K562 (cell line): ENCODE measurements around the gene RNF168. TPM values are rescaled to one million over a fixed set of nuclear protein-coding genes. Genes with fewer than 3 reads are reported as not detected.
"Not testable (repeated sequence)": the region's sequence is repeated elsewhere in the genome, so short reads cannot be mapped to it uniquely, and the experiment has no call there.

ENCODE experiments used
- ATAC-seq: fragments of 200-7000 bp; cut with Tn5 transposase; 3 replicates; pipeline ENCODE4 v1.9.1; 2020; ENCODE audit warnings: moderate library complexity
- BruUV-seq: library from RNA; stranded (reverse); fragments of 400-500 nt; replicated peaks from 2 replicates; lab custom pipeline; 2021; lab: Mats Ljungman, UMichigan
- CTCF ChIA-PET: fragments of 300-600 bp; formaldehyde crosslinking; extraction: SDS; loops from one replicate; lab custom pipeline; 2021; ENCODE audit warnings: low intra/inter-chr PET ratio; lab: Yijun Ruan, JAX
- POLR2A ChIA-PET: fragments of 300-600, 350-650 bp; sonication (Branson Sonifier 250); formaldehyde crosslinking; extraction: SDS; loops from one replicate; lab custom pipeline; 2021; ENCODE audit warnings: antibody characterized with exemption, inconsistent platforms; lab: Yijun Ruan, JAX
- DNase-seq, 4 experiments: peaks; one replicate each; pipeline versions ENCODE4 v3.0.0 to v3.0.0-alpha.2; 2011 to 2018; ENCODE audit warnings: low spot score in 3 of 4, mixed read lengths in 3 of 4; ENCODE audit errors: extremely low read depth in 1 of 4
- FAIRE-seq: peaks from 2 replicates; lab custom pipeline; 2011; peaks lifted over from hg19 to GRCh38; lab: Jason Lieb, UNC
- H2AFZ ChIP-seq: 2 replicates; pipeline ENCODE4 v1.6.0; 2011; ENCODE audit warnings: low read depth, low read length, control low read depth, inconsistent platforms
- H3K27ac ChIP-seq: fragments of 200-600 bp; 3 replicates; pipeline ENCODE4 v1.8.0; 2011; ENCODE audit warnings: low read depth, mild to moderate bottlenecking, control low read depth, inconsistent platforms, low read length, moderate library complexity, mixed read lengths; ENCODE audit errors: extremely low read depth
- H3K27me3 ChIP-seq, 2 experiments: fragments of 300-600 bp in 1 of 2; 2 replicates in 1 of 2; 3 replicates in 1 of 2; pipeline versions ENCODE4 v1.6.0 to v1.8.0; 2011; ENCODE audit warnings: inconsistent platforms in 2 of 2, low read length in 2 of 2, mild to moderate bottlenecking in 1 of 2, mixed read lengths in 1 of 2, moderate library complexity in 1 of 2; ENCODE audit not compliant: control insufficient read depth in 2 of 2, insufficient read depth in 2 of 2
- H3K36me3 ChIP-seq: fragments of 300-600 bp; 3 replicates; pipeline ENCODE4 v1.8.0; 2011; ENCODE audit warnings: mild to moderate bottlenecking, low read length, inconsistent platforms; ENCODE audit not compliant: control insufficient read depth, insufficient read depth
- H3K4me1 ChIP-seq, 2 experiments: fragments of 200-600 bp in 1 of 2; replicated peaks in 1 of 2; 2 replicates in 1 of 2; 3 replicates in 1 of 2; pipeline versions ENCODE4 v1.5.1 to v1.8.0; 2011; ENCODE audit warnings: inconsistent platforms in 2 of 2, low read length in 2 of 2, mild to moderate bottlenecking in 1 of 2, mixed read lengths in 1 of 2, moderate library complexity in 1 of 2; ENCODE audit not compliant: control insufficient read depth in 2 of 2, insufficient read depth in 2 of 2
- H3K4me2 ChIP-seq: 2 replicates; pipeline ENCODE4 v1.6.1; 2011; ENCODE audit warnings: low read length, control low read depth, inconsistent platforms, mixed read lengths; ENCODE audit not compliant: insufficient read depth
- H3K4me3 ChIP-seq: fragments of 200-600 bp; sonication (generic), shearing (Covaris generic); 2 replicates; pipeline ENCODE4 v1.5.1; 2016; ENCODE audit warnings: control low read depth, inconsistent platforms
- H3K79me2 ChIP-seq: fragments of 200-600 bp; 3 replicates; pipeline ENCODE4 v1.8.0; 2011; ENCODE audit warnings: low read length, inconsistent platforms; ENCODE audit not compliant: control insufficient read depth, insufficient read depth
- H3K9ac ChIP-seq, 2 experiments: 2 replicates each; pipeline versions ENCODE4 v1.6.0 to v1.6.1; 2011; ENCODE audit warnings: low read depth in 2 of 2, low read length in 2 of 2, control low read depth in 1 of 2, inconsistent platforms in 1 of 2, mild to moderate bottlenecking in 1 of 2, mixed read lengths in 1 of 2; ENCODE audit not compliant: insufficient read depth in 1 of 2
- H3K9me1 ChIP-seq: one replicate; pipeline ENCODE4 v1.6.0; 2011; ENCODE audit warnings: inconsistent platforms, mild to moderate bottlenecking, low read length, moderate library complexity; ENCODE audit not compliant: control insufficient read depth, insufficient read depth
- H3K9me3 ChIP-seq: replicated peaks from 2 replicates; pipeline ENCODE4 v1.5.1; 2011; ENCODE audit warnings: low read depth, low read length, inconsistent platforms; ENCODE audit not compliant: control insufficient read depth, insufficient read depth
- H4K20me1 ChIP-seq: replicated peaks from 2 replicates; pipeline ENCODE4 v1.6.1; 2011; ENCODE audit warnings: low read length, inconsistent platforms, mixed read lengths; ENCODE audit not compliant: control insufficient read depth, insufficient read depth
- STAG1 ChIP-seq: sonication (generic); formaldehyde crosslinking; IDR thresholded peaks from 2 replicates; pipeline ENCODE4 v1.5.0; 2020; ENCODE audit warnings: missing genetic modification reagents, borderline replicate concordance
- ZNF134 ChIP-seq: fragments of 250-450 bp; sonication (Bioruptor Pico); conservative IDR thresholded peaks from 2 replicates; pipeline ENCODE4 v1.4.0; 2020
- WGBS: fragments of 100-300 bp; shearing (Covaris generic); methylation state at CpG from one replicate; pipeline ENCODE4 v1.1.6; 2016; ENCODE audit warnings: low coverage, mixed read lengths; ENCODE audit not compliant: insufficient coverage; ENCODE audit errors: missing lambda C conversion rate; 5-methylcytosine and 5-hydroxymethylcytosine counted together
- in situ Hi-C: fragments of 300-500 bp; cut with MboI; formaldehyde crosslinking; loops from 4 replicates; pipeline ENCODE4 v1.15.0; 2018; ENCODE audit warnings: inconsistent platforms, mixed read lengths
- intact Hi-C: fragments of 100-400 bp; cut with micrococcal nuclease; formaldehyde crosslinking; loops from 2 replicates; pipeline ENCODE4 v1.14.2; 2022
- polyA plus RNA-seq, 8 experiments: library from polyadenylated mRNA; depleted of rRNA in 4 of 8; stranded (reverse) in 5 of 8; unstranded in 3 of 8; fragments of >200 nt; fragmentation: Nextera tagmentation in 2 of 8; fragmentation: Illumina TruSeq in 1 of 8; extraction: Ambion mirVana in 2 of 8; extraction: Trizol in 1 of 8; gene quantifications; 2 replicates each; pipeline versions ENCODE4 v1.2.1 to v1.2.3, GENCODE V29; 2011 to 2014; ENCODE audit warnings: inconsistent platforms in 1 of 8, missing spikeins in 1 of 8
- total RNA-seq, 7 experiments: library from RNA; depleted of rRNA in 6 of 7; stranded (reverse); fragments of >200 nt in 6 of 7; fragmentation: Illumina TruSeq in 2 of 7; extraction: Trizol in 2 of 7; gene quantifications; 2 replicates each; pipeline versions ENCODE4 v1.2.1 to v1.2.3, GENCODE V29; 2011 to 2021; ENCODE audit warnings: low replicate concordance in 1 of 7
- TF ChIP-seq, protein P1 (sequence below), 2 experiments: IDR thresholded peaks in 1 of 2; conservative IDR thresholded peaks in 1 of 2; 2 replicates each; pipeline ENCODE4 v1.6.1; 2016; ENCODE audit warnings: low read depth in 2 of 2, mild to moderate bottlenecking in 1 of 2, missing compliant biosample characterization in 1 of 2, missing genetic modification characterization in 1 of 2, moderate library complexity in 1 of 2

RNF168 gene
- total and polyA plus RNA-seq, 9 of the 15 experiments (the other 6 are each of a cell fraction or from before 2014, with no cell fraction given) = 6.0 to 32.1 (median 16.6) TPM

DNA sequence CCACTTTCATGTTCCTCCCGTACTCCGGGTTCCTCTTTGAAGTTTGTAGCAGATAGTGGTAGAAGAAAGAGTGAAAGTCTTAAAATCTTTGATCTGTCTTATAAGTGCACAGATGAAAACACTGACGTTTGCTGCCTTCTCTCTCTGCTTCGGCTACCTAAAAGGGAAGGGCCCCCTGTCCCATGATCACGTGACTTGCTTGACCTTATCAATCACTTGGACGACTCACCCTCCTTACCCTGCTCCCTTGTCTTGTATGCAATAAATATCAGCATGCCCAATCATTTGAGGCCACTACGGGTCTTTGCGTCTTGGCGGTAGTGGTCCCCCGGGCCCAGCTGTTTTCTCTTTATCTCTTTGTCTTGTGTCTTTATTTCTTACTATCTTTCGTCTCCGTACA, 17.7 kb upstream of the RNF168 start (continued):
- TF ChIP-seq, protein P1, sequence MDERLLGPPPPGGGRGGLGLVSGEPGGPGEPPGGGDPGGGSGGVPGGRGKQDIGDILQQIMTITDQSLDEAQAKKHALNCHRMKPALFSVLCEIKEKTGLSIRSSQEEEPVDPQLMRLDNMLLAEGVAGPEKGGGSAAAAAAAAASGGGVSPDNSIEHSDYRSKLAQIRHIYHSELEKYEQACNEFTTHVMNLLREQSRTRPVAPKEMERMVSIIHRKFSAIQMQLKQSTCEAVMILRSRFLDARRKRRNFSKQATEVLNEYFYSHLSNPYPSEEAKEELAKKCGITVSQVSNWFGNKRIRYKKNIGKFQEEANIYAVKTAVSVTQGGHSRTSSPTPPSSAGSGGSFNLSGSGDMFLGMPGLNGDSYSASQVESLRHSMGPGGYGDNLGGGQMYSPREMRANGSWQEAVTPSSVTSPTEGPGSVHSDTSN (CRISPR knock-in tag; IDR thresholded peaks at IDR 0.05; ENCODE audit: low read depth) = not testable (repeated sequence)
- TF ChIP-seq, protein P1 (tag; conservative IDR thresholded peaks at IDR 0.05; ENCODE audit: low read depth) = 0 out of 2 replicates have a peak, but pooled peaks have one; percentile 38

DNA sequence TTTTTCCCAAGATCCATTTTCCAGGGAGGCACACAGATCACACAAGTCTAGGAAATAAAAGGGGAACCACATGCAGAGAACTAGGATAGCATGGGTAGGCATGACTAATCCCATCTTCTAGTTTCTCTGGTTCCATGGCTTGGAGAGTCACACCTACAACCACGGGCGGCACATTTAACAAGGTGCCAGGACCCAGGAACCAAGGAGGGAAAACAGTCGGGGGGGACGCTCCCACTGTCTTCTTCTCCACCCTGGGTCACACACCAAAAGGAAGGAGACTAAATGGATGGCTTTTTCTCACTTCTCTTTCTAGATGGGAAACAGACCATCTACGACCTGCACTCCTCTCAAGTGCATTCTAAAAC, 16.1 kb upstream of the RNF168 start:
- Histone ChIP-seq H4K20me1 (no peaks in the 10 kb centered on the region), H3K9ac (peak overlapping the region in 1 of 2 experiments; percentile 22; a peak in 1 of 4 replicates), H3K36me3 (no peaks in the 10 kb centered on the region), H3K79me2 (no peaks in the 10 kb centered on the region), H3K27me3 (no peaks in the 10 kb centered on the region), H3K9me1 (no peaks in the 10 kb centered on the region), H3K4me3 (no peak overlapping the region), H3K9me3 (no peaks in the 10 kb centered on the region), H3K4me2 (no peak overlapping the region), H2AFZ (peak overlapping the region; percentile 96), H3K4me1 (peaks cover 11 to 46% of the 10 kb centered on the region in 2 experiments), H3K27ac (no peak overlapping the region)
- BruUV-seq = no TSS peak
- in situ Hi-C loops (loop anchor here (5.0 to 25.0 kb wide), 4 partner anchors 267 to 807 kb away; partner anchors contain the start of gene MUC20), intact Hi-C loops (loop anchor here (1.0 to 10.0 kb wide), 11 partner anchors 19 to 665 kb away; partner anchors contain the start of genes NCBP2, TFRC and TM4SF19)
- FAIRE-seq (no peak), DNase-seq (no peak), ATAC-seq (no peak)
- ChIA-PET POLR2A (interaction anchor here (0.6 to 1.5 kb wide), 2 partner anchors 9 to 441 kb away, joined by 3 read pairs; no protein-coding TSS in a partner anchor), CTCF (interaction anchor here (0.7 to 2.2 kb wide), 6 partner anchors 33 to 494 kb away, joined by 3 to 23 read pairs (median 6); no protein-coding TSS in a partner anchor)
- no peak for TF ChIP-seq ZNF134 (CRISPR knock-in tag)
- TF ChIP-seq STAG1 (CRISPR knock-in tag) = no peak
- 66% methylated on average over 5 of the region's 5 CpGs for WGBS
